Spinal cord (tissue), 10 donors: ENCODE measurements around the gene PSG7. TPM values are rescaled to one million over a fixed set of nuclear protein-coding genes. Genes with fewer than 3 reads are reported as not detected.
"Not testable (repeated sequence)": the region's sequence is repeated elsewhere in the genome, so short reads cannot be mapped to it uniquely, and the experiment has no call there.

Source experiments
- DNase-seq, 6 donors: peaks; one replicate each; pipeline versions ENCODE4 v3.0.0 to v3.0.0-alpha.2; 2013 to 2015; ENCODE audit warnings: low spot score in 6 of 6, low read depth in 4 of 6
- H3K27ac ChIP-seq: one replicate; pipeline ENCODE4 v1.5.1; 2013; ENCODE audit warnings: low read depth, low read length, control low read depth
- H3K27me3 ChIP-seq: one replicate; pipeline ENCODE4 v1.6.1; 2013; ENCODE audit warnings: low read length; ENCODE audit not compliant: control insufficient read depth, insufficient read depth
- H3K36me3 ChIP-seq: one replicate; pipeline ENCODE4 v1.6.1; 2013; ENCODE audit warnings: low read length; ENCODE audit not compliant: control insufficient read depth, insufficient read depth
- H3K4me1 ChIP-seq: one replicate; pipeline ENCODE4 v1.6.1; 2013; ENCODE audit warnings: low read length; ENCODE audit not compliant: control insufficient read depth, insufficient read depth
- H3K4me3 ChIP-seq: one replicate; pipeline ENCODE4 v1.5.1; 2013; ENCODE audit warnings: low read depth, low read length, control low read depth
- H3K9me3 ChIP-seq: one replicate; pipeline ENCODE4 v1.6.1; 2013; ENCODE audit warnings: low read length; ENCODE audit not compliant: control insufficient read depth, insufficient read depth
- WGBS: methylation state at CpG from one replicate; pipeline ENCODE4 v1.1.5; 2013; ENCODE audit warnings: missing lambda C conversion rate; ENCODE audit not compliant: insufficient coverage; 5-methylcytosine and 5-hydroxymethylcytosine counted together
- polyA plus RNA-seq, 2 donors: library from polyadenylated mRNA; unstranded; fragments of 120-200 nt; gene quantifications; one replicate each; pipeline ENCODE4 v1.2.1, GENCODE V29; 2013; ENCODE audit not compliant: insufficient read length in 2 of 2
- total RNA-seq, 2 donors: library from RNA; depleted of rRNA in 1 of 2; stranded (reverse); fragments of 120-200 nt in 1 of 2; fragments of >200 nt in 1 of 2; gene quantifications; one replicate each; pipeline versions ENCODE4 v1.2.3 to v1.2.4, GENCODE V29; 2013 to 2014
- donor health status: healthy.

PSG7 gene
- total and polyA plus RNA-seq, 4 donors = 1.0 TPM; not detected in 3

- H3K27ac ChIP-seq, H3K36me3 ChIP-seq, H3K27me3 ChIP-seq, H3K4me1 ChIP-seq, H3K9me3 ChIP-seq, DNase-seq, H3K4me3 ChIP-seq: not testable (repeated sequence)
Observed at GRCh38 chr19:42934183-42934582, 2.8 kb downstream of the PSG7 start.

GRCh38 chr19:42933412-42933811, 3.6 kb downstream of the PSG7 start:
- not testable (repeated sequence) for H3K4me3 ChIP-seq

GRCh38 chr19:42932485-42933101, 4.4 kb downstream of the PSG7 start:
- WGBS = 42% methylated on average over 2 of the region's 5 CpGs
- H3K36me3 ChIP-seq, H3K4me1 ChIP-seq, H3K27me3 ChIP-seq, H3K4me3 ChIP-seq, H3K27ac ChIP-seq, H3K9me3 ChIP-seq: not testable (repeated sequence)
- peak in 2 of 6 donors; percentile 18 to 53 for DNase-seq

More at GRCh38 chr19:42933412-42933811, 3.6 kb downstream of the PSG7 start:
- H3K9me3 ChIP-seq, DNase-seq, H3K36me3 ChIP-seq, H3K4me1 ChIP-seq, H3K27me3 ChIP-seq, H3K27ac ChIP-seq: not testable (repeated sequence)
- WGBS = 83% methylated on average over 2 of the region's 3 CpGs

- not testable (repeated sequence) for H3K4me3 ChIP-seq, H3K27me3 ChIP-seq, H3K27ac ChIP-seq, H3K9me3 ChIP-seq, H3K4me1 ChIP-seq, H3K36me3 ChIP-seq
- peak in 1 of 6 donors; percentile 2 for DNase-seq
- 20% methylated on average over 1 of the region's 1 CpG for WGBS
Observed at GRCh38 chr19:42930214-42930613, 6.8 kb downstream of the PSG7 start.

GRCh38 chr19:42928896-42929295, 8.1 kb downstream of the PSG7 start:
- H3K4me3 ChIP-seq = no peak overlapping the region
- no peak for DNase-seq
- no peaks in the 10 kb centered on the region for H3K36me3 ChIP-seq
- no peak overlapping the region for H3K27ac ChIP-seq
- no peaks in the 10 kb centered on the region for H3K4me1 ChIP-seq
- no peaks in the 10 kb centered on the region for H3K27me3 ChIP-seq
- no peaks in the 10 kb centered on the region for H3K9me3 ChIP-seq
- WGBS = 87% methylated on average over 3 of the region's 3 CpGs

GRCh38 chr19:42926781-42927180, 10.2 kb downstream of the PSG7 start:
- WGBS = 59% methylated on average over 2 of the region's 2 CpGs
- no peak for DNase-seq
- no peaks in the 10 kb centered on the region for H3K4me1 ChIP-seq
- no peaks in the 10 kb centered on the region for H3K27me3 ChIP-seq
- H3K27ac ChIP-seq = no peak overlapping the region
- H3K36me3 ChIP-seq = no peaks in the 10 kb centered on the region
- H3K4me3 ChIP-seq = no peak overlapping the region
- no peaks in the 10 kb centered on the region for H3K9me3 ChIP-seq

- not testable (repeated sequence) for DNase-seq, H3K4me1 ChIP-seq, H3K9me3 ChIP-seq, H3K27ac ChIP-seq, H3K4me3 ChIP-seq, H3K27me3 ChIP-seq, H3K36me3 ChIP-seq
- 45% methylated on average over 7 of the region's 9 CpGs for WGBS
Observed at GRCh38 chr19:42923106-42923505, 13.9 kb downstream of the PSG7 start.

GRCh38 chr19:42920971-42921370, 16.0 kb downstream of the PSG7 start:
- not testable (repeated sequence) for H3K4me3 ChIP-seq, H3K27me3 ChIP-seq, H3K9me3 ChIP-seq, H3K4me1 ChIP-seq, DNase-seq, H3K36me3 ChIP-seq, H3K27ac ChIP-seq

GRCh38 chr19:42919757-42920079, 17.3 kb downstream of the PSG7 start:
- no peak for DNase-seq
- H3K4me3 ChIP-seq = no peak overlapping the region
- H3K36me3 ChIP-seq = no peaks in the 10 kb centered on the region
- H3K27ac ChIP-seq = no peak overlapping the region
- H3K4me1 ChIP-seq = no peaks in the 10 kb centered on the region
- no peaks in the 10 kb centered on the region for H3K27me3 ChIP-seq
- H3K9me3 ChIP-seq = no peaks in the 10 kb centered on the region
- WGBS = 10% methylated on average over 2 of the region's 3 CpGs

- not testable (repeated sequence) for H3K9me3 ChIP-seq, H3K36me3 ChIP-seq, H3K4me3 ChIP-seq, H3K27me3 ChIP-seq, H3K4me1 ChIP-seq, H3K27ac ChIP-seq, DNase-seq
- 73% methylated on average over 25 of the region's 26 CpGs for WGBS
Observed at GRCh38 chr19:42919070-42919756, 17.8 kb downstream of the PSG7 start.
